PFSK-1 (cell line): Measurements from ENCODE around the gene NPVF.

Source experiments
- FOXP2 ChIP-seq: optimal IDR thresholded peaks from 2 replicates; pipeline ENCODE3; 2011; ENCODE audit warnings: borderline replicate concordance, control low read depth, inconsistent platforms; ENCODE audit not compliant: insufficient read depth; ENCODE audit errors: extremely low read length, extremely low read depth
- POLR2AphosphoS5 ChIP-seq: IDR thresholded peaks from 2 replicates; pipeline ENCODE4 v1.6.1; 2012; ENCODE audit warnings: low read depth, mild to moderate bottlenecking, control low read depth, low read length, moderate library complexity
- SIN3A ChIP-seq: IDR thresholded peaks from 2 replicates; pipeline ENCODE4 v1.6.1; 2012; ENCODE audit warnings: mild to moderate bottlenecking, low read length, moderate library complexity, borderline replicate concordance; ENCODE audit not compliant: insufficient read depth
- TAF1 ChIP-seq: IDR thresholded peaks from 2 replicates; pipeline ENCODE4 v1.6.1; 2012; ENCODE audit warnings: low read length, control low read depth, borderline replicate concordance; ENCODE audit not compliant: insufficient read depth
- TF ChIP-seq, protein P1 (sequence below), 2 experiments: IDR thresholded peaks; 2 replicates each; pipeline versions ENCODE4 v1.6.1 to v1.8.0; 2011 to 2012; ENCODE audit warnings: low read depth in 2 of 2, low read length in 2 of 2, control low read depth in 1 of 2, inconsistent platforms in 1 of 2, mild to moderate bottlenecking in 1 of 2, moderate library complexity in 1 of 2; ENCODE audit not compliant: insufficient read depth in 1 of 2

The NPVF gene

DNA sequence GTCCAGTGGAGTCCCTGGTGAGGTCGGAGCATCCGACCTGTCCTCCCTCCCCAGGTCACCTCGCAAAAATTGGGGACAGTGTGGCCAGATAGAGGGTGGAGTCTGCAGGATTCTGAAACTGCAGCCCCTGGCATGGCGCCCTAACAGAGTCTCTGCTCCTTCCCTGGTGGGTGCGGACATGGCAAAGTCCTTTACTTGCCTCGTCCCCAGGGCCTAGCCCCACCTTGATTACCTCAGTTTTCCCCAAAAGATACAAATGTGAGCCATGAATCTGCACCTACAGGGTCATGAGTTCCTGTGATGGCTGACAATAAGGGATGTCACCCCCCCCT is 47.7 kb downstream of the NPVF start:
- TF ChIP-seq, protein P1, sequence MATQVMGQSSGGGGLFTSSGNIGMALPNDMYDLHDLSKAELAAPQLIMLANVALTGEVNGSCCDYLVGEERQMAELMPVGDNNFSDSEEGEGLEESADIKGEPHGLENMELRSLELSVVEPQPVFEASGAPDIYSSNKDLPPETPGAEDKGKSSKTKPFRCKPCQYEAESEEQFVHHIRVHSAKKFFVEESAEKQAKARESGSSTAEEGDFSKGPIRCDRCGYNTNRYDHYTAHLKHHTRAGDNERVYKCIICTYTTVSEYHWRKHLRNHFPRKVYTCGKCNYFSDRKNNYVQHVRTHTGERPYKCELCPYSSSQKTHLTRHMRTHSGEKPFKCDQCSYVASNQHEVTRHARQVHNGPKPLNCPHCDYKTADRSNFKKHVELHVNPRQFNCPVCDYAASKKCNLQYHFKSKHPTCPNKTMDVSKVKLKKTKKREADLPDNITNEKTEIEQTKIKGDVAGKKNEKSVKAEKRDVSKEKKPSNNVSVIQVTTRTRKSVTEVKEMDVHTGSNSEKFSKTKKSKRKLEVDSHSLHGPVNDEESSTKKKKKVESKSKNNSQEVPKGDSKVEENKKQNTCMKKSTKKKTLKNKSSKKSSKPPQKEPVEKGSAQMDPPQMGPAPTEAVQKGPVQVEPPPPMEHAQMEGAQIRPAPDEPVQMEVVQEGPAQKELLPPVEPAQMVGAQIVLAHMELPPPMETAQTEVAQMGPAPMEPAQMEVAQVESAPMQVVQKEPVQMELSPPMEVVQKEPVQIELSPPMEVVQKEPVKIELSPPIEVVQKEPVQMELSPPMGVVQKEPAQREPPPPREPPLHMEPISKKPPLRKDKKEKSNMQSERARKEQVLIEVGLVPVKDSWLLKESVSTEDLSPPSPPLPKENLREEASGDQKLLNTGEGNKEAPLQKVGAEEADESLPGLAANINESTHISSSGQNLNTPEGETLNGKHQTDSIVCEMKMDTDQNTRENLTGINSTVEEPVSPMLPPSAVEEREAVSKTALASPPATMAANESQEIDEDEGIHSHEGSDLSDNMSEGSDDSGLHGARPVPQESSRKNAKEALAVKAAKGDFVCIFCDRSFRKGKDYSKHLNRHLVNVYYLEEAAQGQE (IDR thresholded peaks at IDR 0.05; ENCODE audit: insufficient read depth in 1 of 2, low read depth in 2 of 2, low read length in 2 of 2) = no peak
- no peak for TF ChIP-seq SIN3A
- no peak for TF ChIP-seq POLR2AphosphoS5
- no peak for TF ChIP-seq FOXP2
- TF ChIP-seq TAF1 = no peak

DNA sequence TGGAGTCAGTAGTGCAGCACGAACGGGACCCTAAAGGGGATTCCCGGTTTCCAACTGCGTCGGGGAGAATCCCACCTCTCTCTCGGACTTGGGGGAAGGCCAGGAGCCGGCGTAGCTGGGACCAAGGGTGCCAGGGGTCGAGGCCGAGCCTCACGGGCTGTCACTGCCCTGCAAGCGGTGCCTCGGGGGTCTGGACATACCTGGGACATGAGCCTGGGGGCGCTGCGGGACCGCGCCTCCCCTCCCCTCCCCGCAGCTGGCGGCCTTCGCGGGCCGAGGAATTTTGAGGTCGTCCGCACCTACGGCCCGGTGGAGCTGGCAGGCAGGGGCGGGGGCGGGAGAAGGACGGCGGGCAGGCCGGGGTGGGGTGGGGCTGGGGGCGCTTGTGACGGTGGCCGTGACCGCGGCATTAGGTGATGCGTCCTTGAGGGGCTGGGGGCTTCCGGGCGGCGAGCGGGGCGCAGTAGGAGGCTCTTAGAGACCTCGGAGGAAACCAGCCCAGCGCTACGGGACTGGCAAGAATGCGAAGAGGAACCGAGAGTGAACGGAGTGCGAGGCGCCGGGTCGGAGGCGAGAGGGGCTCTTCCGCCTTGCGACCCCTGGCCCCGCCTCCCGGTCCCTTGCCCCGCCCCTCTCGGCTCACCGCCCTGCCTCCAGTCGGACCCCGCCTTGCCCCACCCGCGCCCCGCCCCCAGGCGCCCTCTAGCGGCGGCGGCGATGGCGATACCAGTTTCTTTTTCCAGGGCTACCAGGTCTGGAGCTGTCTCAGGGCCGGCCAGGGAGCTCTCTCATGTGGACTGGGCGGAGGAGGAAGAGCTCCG is 48.3 kb downstream of the NPVF start:
- TF ChIP-seq TAF1 (no peak), FOXP2 (no peak), POLR2AphosphoS5 (no peak), SIN3A (no peak)
- TF ChIP-seq, protein P1 (IDR thresholded peaks at IDR 0.05; ENCODE audit: insufficient read depth in 1 of 2, low read depth in 2 of 2, low read length in 2 of 2) = no peak

DNA sequence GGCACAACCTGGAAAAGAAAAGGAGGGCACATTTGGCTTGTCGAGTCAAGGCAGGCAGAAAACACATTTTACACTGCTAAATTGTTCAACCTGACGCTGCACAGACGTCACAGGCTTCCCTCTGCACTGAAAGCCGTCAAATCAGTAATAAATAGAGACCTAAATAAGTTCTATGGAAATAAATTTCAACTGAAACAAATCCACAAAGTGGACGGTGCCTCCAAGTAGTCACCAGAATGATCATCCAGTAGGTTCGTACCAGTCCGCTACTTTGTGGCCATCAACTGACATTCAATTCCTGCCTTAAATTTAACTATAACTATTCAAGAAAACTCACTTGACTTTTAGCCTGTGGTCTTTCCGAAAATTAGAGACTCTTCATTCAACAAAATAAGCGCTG is 49.0 kb downstream of the NPVF start:
- TF ChIP-seq FOXP2 = no peak
- TF ChIP-seq TAF1 = no peak
- TF ChIP-seq POLR2AphosphoS5 = no peak
- TF ChIP-seq SIN3A = no peak
- TF ChIP-seq, protein P1 (IDR thresholded peaks at IDR 0.05; ENCODE audit: insufficient read depth in 1 of 2, low read depth in 2 of 2, low read length in 2 of 2) = no peak
